ENCODE results near the gene PKP4. TPM values are rescaled to one million over a fixed set of nuclear protein-coding genes. Genes with fewer than 3 reads are reported as not detected.
"Not testable (repeated sequence)": the region's sequence is repeated elsewhere in the genome, so short reads cannot be mapped to it uniquely, and the experiment has no call there.

Gene PKP4
- total and polyA plus RNA-seq, 4 experiments from 2014 or later, result 1.4 to 39.3 (median 19.1) TPM

DNA sequence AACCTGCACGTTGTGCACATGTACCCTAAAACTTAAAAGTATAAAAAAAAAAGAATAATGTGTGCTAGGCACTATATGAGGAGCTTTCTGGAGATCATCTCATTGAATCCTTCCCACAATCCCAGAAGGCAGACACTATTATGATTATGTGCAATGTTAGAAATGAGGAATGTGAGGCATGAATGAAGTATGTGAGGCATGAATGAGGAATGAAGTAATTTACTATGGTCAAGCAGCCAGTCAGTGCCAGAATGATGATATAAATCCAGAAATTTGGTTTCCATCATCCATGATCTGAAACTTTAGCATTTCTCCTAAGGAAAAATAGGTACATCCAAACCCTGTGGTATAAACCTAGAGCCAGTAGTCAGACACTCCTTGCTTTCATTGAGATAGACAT is 42.2 kb upstream of the PKP4 start:
- no peaks in the 10 kb centered on the region for H3K4me1 ChIP-seq (ENCODE audit: insufficient read depth, low read length)
- H3K27me3 Mint-ChIP-seq, result peaks cover 6 to 14% of the 10 kb centered on the region in 2 donors
- H3K4me3 ChIP-seq (ENCODE audit: low read length in 2 of 2), result no peak overlapping the region
- CTCF ChIA-PET (ENCODE audit: partially characterized antibody), result no interaction called here
- H3K9me3 Mint-ChIP-seq, result peaks cover 6 to 47% (median 35%) of the 10 kb centered on the region in 8 donors
- peaks cover 0 to 4% of the 10 kb centered on the region in 2 donors for H3K36me3 Mint-ChIP-seq
- peaks cover 0 to 3% of the 10 kb centered on the region in 2 donors for H3K9me3 ChIP-seq (ENCODE audit: control insufficient read depth in 1 of 2, low read length in 2 of 2)
- H3K27ac Mint-ChIP-seq, result no peak overlapping the region
- H3K36me3 ChIP-seq (ENCODE audit: insufficient read depth, low read length), result no peaks in the 10 kb centered on the region
- no peaks in the 10 kb centered on the region for H3K4me1 Mint-ChIP-seq
- H3K4me3 Mint-ChIP-seq, result no peak overlapping the region
- no peak for DNase-seq
- no peaks in the 10 kb centered on the region for H3K27me3 ChIP-seq (ENCODE audit: insufficient read depth, low read length)
- H3K27ac ChIP-seq (ENCODE audit: low read depth, low read length), result no peak overlapping the region
- POLR2A ChIA-PET (ENCODE audit: partially characterized antibody), result no interaction called here
- intact Hi-C loops (cut with micrococcal nuclease), result no loop called here

DNA sequence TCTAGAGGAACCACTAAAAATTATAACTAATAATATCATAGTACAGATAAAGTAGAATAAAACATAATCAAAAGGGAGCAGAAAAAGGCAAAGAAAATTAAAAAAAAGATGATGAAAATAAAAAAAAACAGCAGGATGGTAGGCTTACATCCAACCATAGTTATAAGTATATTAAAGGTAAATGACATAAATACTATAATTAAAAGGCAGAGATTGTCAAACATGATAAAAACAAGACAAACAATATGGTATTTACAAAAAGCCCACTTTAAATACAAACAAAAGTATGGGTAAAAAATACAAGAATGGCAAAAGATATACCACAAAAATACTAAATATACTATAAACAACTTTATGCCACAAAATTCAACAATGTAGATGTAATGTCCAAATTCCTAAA is 24.6 kb upstream of the PKP4 start:
- Histone ChIP-seq H3K4me3 (ENCODE audit: low read length in 2 of 2) (no peak overlapping the region), H3K4me1 (ENCODE audit: insufficient read depth, low read length) (no peaks in the 10 kb centered on the region), H3K9me3 (ENCODE audit: control insufficient read depth in 1 of 2, low read length in 2 of 2) (no peaks in the 10 kb centered on the region), H3K27ac (ENCODE audit: low read depth, low read length) (no peak overlapping the region), H3K36me3 (ENCODE audit: insufficient read depth, low read length) (no peaks in the 10 kb centered on the region), H3K27me3 (ENCODE audit: insufficient read depth, low read length) (no peaks in the 10 kb centered on the region)
- Mint-ChIP-seq H3K9me3 (peaks cover 0 to 34% (median 26%) of the 10 kb centered on the region in 8 donors), H3K4me3 (no peak overlapping the region), H3K27me3 (peaks cover 3 to 6% of the 10 kb centered on the region in 2 donors), H3K4me1 (no peaks in the 10 kb centered on the region), H3K27ac (no peak overlapping the region), H3K36me3 (peaks cover 0 to 2% of the 10 kb centered on the region in 2 donors)
- intact Hi-C loops (cut with micrococcal nuclease), result no loop called here
- DNase-seq, result no peak
- POLR2A ChIA-PET (ENCODE audit: partially characterized antibody), result no interaction called here
- CTCF ChIA-PET (ENCODE audit: partially characterized antibody), result no interaction called here

DNA sequence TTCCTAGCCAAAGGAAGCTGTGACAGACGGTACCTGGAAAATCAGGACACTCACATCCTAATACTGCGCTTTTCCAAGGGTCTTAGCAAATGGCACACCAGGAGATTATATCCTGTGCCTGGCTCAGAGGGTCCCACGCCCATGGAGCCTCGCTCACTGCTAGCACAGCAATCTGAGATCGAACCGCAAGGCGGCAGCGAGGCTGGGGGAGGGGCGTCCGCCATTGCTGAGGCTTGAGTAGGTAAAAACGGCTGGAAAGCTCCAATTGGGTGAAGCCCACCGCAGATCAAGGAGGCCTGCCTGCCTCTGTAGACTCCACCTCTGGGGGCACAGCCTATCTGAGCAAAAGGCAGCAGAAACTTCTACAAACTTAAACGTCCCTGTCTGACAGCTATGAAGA is 23.0 kb upstream of the PKP4 start:
- H3K4me3 Mint-ChIP-seq; intact Hi-C loops (cut with micrococcal nuclease); H3K4me3 ChIP-seq (ENCODE audit: low read length in 2 of 2); H3K27ac ChIP-seq (ENCODE audit: low read depth, low read length); POLR2A ChIA-PET (ENCODE audit: partially characterized antibody); H3K27me3 Mint-ChIP-seq; H3K9me3 ChIP-seq (ENCODE audit: control insufficient read depth in 1 of 2, low read length in 2 of 2); CTCF ChIA-PET (ENCODE audit: partially characterized antibody); H3K36me3 Mint-ChIP-seq; H3K27ac Mint-ChIP-seq; H3K36me3 ChIP-seq (ENCODE audit: insufficient read depth, low read length); H3K27me3 ChIP-seq (ENCODE audit: insufficient read depth, low read length); DNase-seq; H3K4me1 Mint-ChIP-seq; H3K4me1 ChIP-seq (ENCODE audit: insufficient read depth, low read length): not testable (repeated sequence)
- H3K9me3 Mint-ChIP-seq, result peaks cover 0 to 29% (median 22%) of the 10 kb centered on the region in 8 donors

DNA sequence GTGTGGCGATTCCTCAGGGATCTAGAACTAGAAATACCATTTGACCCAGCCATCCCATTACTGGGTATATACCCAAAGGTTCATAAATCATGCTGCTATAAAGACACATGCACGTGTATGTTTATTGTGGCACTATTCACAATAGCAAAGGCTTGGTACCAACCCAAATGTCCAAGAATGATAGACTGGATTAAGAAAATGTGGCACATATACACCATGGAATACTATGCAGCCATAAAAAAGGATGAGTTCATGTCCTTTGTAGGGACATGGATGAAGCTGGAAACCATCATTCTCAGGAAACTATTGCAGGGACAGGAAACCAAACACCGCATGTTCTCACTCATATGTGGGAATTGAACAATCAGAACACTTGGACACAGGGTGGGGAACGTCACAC is 17.7 kb upstream of the PKP4 start:
- H3K27ac ChIP-seq (ENCODE audit: low read depth, low read length); H3K36me3 ChIP-seq (ENCODE audit: insufficient read depth, low read length); intact Hi-C loops (cut with micrococcal nuclease); POLR2A ChIA-PET (ENCODE audit: partially characterized antibody); H3K27me3 ChIP-seq (ENCODE audit: insufficient read depth, low read length); H3K27me3 Mint-ChIP-seq; H3K27ac Mint-ChIP-seq; H3K4me1 Mint-ChIP-seq; H3K4me3 ChIP-seq (ENCODE audit: low read length in 2 of 2); H3K4me1 ChIP-seq (ENCODE audit: insufficient read depth, low read length); DNase-seq; H3K9me3 ChIP-seq (ENCODE audit: control insufficient read depth in 1 of 2, low read length in 2 of 2); CTCF ChIA-PET (ENCODE audit: partially characterized antibody); H3K4me3 Mint-ChIP-seq; H3K36me3 Mint-ChIP-seq: not testable (repeated sequence)
- H3K9me3 Mint-ChIP-seq, result peaks cover 0 to 19% (median 10%) of the 10 kb centered on the region in 8 donors

DNA sequence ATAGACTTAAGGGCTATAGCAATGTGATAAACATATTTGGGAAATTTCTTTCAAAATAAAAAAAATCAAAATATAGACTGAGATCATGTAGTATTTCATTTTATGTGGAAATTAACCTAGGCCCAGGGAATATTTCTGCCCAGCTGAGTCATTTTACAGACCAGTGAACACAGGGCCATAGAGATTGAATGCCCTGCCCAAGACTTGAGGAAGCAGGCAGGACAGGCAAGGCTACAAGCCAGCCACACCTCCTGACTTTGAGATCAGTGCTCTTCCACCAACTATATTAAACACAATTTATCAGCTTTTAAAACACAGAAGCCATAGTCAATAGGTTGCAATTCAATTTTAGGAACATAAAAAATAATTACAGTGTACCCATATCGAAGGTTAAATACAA is 13.1 kb upstream of the PKP4 start:
- ChIA-PET POLR2A (ENCODE audit: partially characterized antibody) (no interaction called here), CTCF (ENCODE audit: partially characterized antibody) (interaction anchor here (1.5 kb wide), 1 partner anchor 21 kb away, joined by 3 read pairs; no protein-coding TSS in a partner anchor)
- H3K4me3 ChIP-seq (ENCODE audit: low read length in 2 of 2), result no peak overlapping the region
- intact Hi-C loops (cut with micrococcal nuclease), result no loop called here
- H3K36me3 ChIP-seq (ENCODE audit: insufficient read depth, low read length), result no peaks in the 10 kb centered on the region
- no peaks in the 10 kb centered on the region for H3K36me3 Mint-ChIP-seq
- H3K4me1 ChIP-seq (ENCODE audit: insufficient read depth, low read length), result no peaks in the 10 kb centered on the region
- H3K9me3 ChIP-seq (ENCODE audit: control insufficient read depth in 1 of 2, low read length in 2 of 2), result no peaks in the 10 kb centered on the region
- no peaks in the 10 kb centered on the region for H3K4me1 Mint-ChIP-seq
- H3K27me3 ChIP-seq (ENCODE audit: insufficient read depth, low read length), result no peaks in the 10 kb centered on the region
- H3K9me3 Mint-ChIP-seq, result peaks cover 0 to 14% (median 4%) of the 10 kb centered on the region in 8 donors
- H3K27me3 Mint-ChIP-seq, result no peaks in the 10 kb centered on the region
- H3K27ac ChIP-seq (ENCODE audit: low read depth, low read length), result no peak overlapping the region
- DNase-seq, result no peak
- no peak overlapping the region for H3K27ac Mint-ChIP-seq
- H3K4me3 Mint-ChIP-seq, result no peak overlapping the region

DNA sequence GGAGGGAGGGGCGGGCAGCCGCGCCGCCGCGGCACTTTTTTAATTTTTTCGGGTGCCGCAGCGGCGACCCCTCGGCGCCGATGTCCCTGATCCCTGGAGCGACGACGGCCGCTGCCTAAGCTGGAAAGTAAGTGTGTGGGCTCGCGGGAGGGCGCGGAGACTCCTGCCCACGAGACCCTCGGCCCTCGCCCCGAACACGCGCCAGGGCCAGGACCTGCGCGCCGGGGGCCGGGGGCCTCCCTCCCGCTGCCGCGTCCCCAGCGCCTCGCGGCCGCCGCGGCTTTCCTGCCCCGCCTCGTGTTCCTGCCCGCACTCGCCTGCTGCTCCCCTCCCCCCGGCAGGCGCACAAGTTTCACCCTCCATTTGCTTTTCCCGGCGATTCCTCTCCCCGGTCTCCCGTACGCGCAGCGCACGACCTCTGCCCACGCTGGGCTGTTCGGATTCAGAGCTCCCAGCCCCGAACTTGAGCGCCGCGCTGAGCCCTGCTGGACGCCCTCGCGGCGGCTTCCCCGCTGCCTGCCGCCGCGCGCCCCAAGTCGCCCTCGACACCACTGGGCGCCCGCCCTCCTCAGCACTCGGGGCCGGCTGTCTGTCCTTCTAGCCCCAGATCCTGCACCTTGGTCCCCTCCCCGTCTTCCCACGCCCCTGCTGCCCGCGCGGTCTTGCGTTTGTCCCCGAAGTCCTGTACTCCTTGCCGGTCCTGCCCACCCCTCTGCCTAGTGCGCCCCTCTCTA is 507 bp downstream of the PKP4 start:
- Mint-ChIP-seq H3K36me3 (peaks cover 0 to 8% of the 10 kb centered on the region in 2 donors), H3K9me3 (no peaks in the 10 kb centered on the region), H3K4me3 (peak overlapping the region; percentile 91 to 98 (median 94)), H3K4me1 (peaks cover 17 to 38% (median 26%) of the 10 kb centered on the region in 4 donors), H3K27me3 (peaks cover 0 to 3% of the 10 kb centered on the region in 2 donors), H3K27ac (peak overlapping the region; percentile 86 to 95 (median 91))
- peak; percentile 54 to 67 (median 61) for DNase-seq
- H3K4me1 ChIP-seq (ENCODE audit: insufficient read depth, low read length), result peaks cover 23% of the 10 kb centered on the region
- POLR2A ChIA-PET (ENCODE audit: partially characterized antibody), result interaction anchor here (1.4 to 3.2 kb wide), 2 partner anchors 20 to 31 kb away, joined by 4 to 21 read pairs; no protein-coding TSS in a partner anchor
- no peaks in the 10 kb centered on the region for H3K9me3 ChIP-seq (ENCODE audit: control insufficient read depth in 1 of 2, low read length in 2 of 2)
- H3K27ac ChIP-seq (ENCODE audit: low read depth, low read length), result peak overlapping the region; percentile 67
- no peaks in the 10 kb centered on the region for H3K27me3 ChIP-seq (ENCODE audit: insufficient read depth, low read length)
- CTCF ChIA-PET (ENCODE audit: partially characterized antibody), result interaction anchor here (0.7 to 4.1 kb wide), 11 partner anchors 8 to 298 kb away, joined by 3 to 24 read pairs (median 3); no protein-coding TSS in a partner anchor
- H3K4me3 ChIP-seq (ENCODE audit: low read length in 2 of 2), result peak overlapping the region; percentile 32 to 84
- intact Hi-C loops (cut with micrococcal nuclease), result loop anchor here (2.0 to 10.0 kb wide), 10 partner anchors 18 to 1448 kb away; partner anchors contain the start of genes ACVR1, ACVR1C and LY75
- H3K36me3 ChIP-seq (ENCODE audit: insufficient read depth, low read length), result no peaks in the 10 kb centered on the region

DNA sequence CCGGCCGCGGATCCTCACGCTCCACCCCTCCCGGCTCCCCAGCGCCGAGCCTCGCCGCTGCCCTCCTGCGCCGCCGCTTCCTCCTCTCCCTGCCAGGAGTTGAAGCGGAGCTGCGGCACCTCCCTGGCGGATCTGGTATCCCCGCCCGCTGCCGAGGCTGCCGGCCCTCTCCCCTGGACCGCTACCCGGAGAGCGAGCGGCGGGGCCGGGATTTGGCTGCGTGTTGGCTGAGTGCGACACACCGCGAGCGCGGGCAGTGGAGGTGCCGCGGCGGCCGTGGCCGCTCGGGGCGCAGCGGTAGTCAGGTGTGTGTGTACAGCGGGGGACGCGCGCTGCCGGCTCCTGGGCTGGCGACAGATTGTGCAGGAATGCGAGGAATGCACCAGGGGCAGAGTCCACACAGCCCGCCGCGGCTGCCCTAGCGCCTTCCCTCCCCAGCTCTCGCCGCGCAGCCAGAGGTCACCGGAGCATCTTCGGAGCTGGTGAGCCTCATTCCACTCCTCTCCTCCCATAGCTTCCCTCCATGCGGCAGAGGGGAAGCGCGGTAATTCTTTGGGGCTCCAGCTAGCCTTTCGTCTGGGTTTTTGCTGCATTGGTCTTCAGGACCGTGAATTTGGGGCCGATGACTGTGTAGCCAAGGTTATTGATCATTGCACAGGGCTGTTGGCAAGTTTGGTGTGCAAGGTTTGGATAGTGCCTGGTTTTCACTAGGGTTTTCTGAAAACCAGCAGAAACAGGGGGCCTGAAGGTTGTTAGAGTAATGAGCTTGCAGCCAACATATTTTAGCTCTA is 1.3 kb downstream of the PKP4 start:
- H3K4me3 ChIP-seq (ENCODE audit: low read length in 2 of 2), result peak overlapping the region; percentile 48 to 84
- no peaks in the 10 kb centered on the region for H3K9me3 Mint-ChIP-seq
- POLR2A ChIA-PET (ENCODE audit: partially characterized antibody), result interaction anchor here (1.4 to 3.2 kb wide), 2 partner anchors 19 to 30 kb away, joined by 4 to 21 read pairs; no protein-coding TSS in a partner anchor

More for the DNA sequence above, 1.3 kb downstream of the PKP4 start:
- intact Hi-C loops (cut with micrococcal nuclease), result loop anchor here (2.0 to 10.0 kb wide), 10 partner anchors 17 to 1447 kb away; partner anchors contain the start of genes ACVR1, ACVR1C and LY75
- Histone ChIP-seq H3K4me1 (ENCODE audit: insufficient read depth, low read length) (peaks cover 23% of the 10 kb centered on the region), H3K9me3 (ENCODE audit: control insufficient read depth in 1 of 2, low read length in 2 of 2) (no peaks in the 10 kb centered on the region), H3K36me3 (ENCODE audit: insufficient read depth, low read length) (no peaks in the 10 kb centered on the region), H3K27ac (ENCODE audit: low read depth, low read length) (peak overlapping the region; percentile 67), H3K27me3 (ENCODE audit: insufficient read depth, low read length) (no peaks in the 10 kb centered on the region)
- Mint-ChIP-seq H3K27me3 (peaks cover 0 to 2% of the 10 kb centered on the region in 2 donors), H3K4me1 (peaks cover 20 to 38% (median 28%) of the 10 kb centered on the region in 4 donors), H3K4me3 (peak overlapping the region; percentile 91 to 98 (median 94)), H3K36me3 (peaks cover 0 to 8% of the 10 kb centered on the region in 2 donors), H3K27ac (peak overlapping the region; percentile 86 to 95 (median 92))
- CTCF ChIA-PET (ENCODE audit: partially characterized antibody), result interaction anchor here (0.6 to 4.1 kb wide), 13 partner anchors 10 to 560 kb away, joined by 3 to 24 read pairs (median 3); no protein-coding TSS in a partner anchor
- DNase-seq, result peak; percentile 60 to 71 (median 67)
